GM23338 (cell line): ENCODE data around the gene SYPL1.

Experiments
- CREB1 ChIP-seq: fragments of 250-450 bp; sonication (Bioruptor Pico); IDR thresholded peaks from 2 replicates; pipeline ENCODE4 v1.5.0; 2020; ENCODE audit warnings: low read depth, mild to moderate bottlenecking, moderate library complexity
- CTCF ChIP-seq, 2 experiments: fragments of 200-600 bp in 1 of 2; sonication (generic) in 1 of 2; conservative IDR thresholded peaks; 2 replicates each; pipeline versions ENCODE4 v1.5.1 to v1.6.1; 2016 to 2017; ENCODE audit warnings: antibody characterized with exemption in 2 of 2, low read depth in 2 of 2, mild to moderate bottlenecking in 2 of 2, moderate library complexity in 1 of 2
- ETS1 ChIP-seq: IDR thresholded peaks from 2 replicates; pipeline ENCODE4 v1.6.1; 2016; ENCODE audit warnings: antibody characterized with exemption
- EZH2 ChIP-seq: fragments of 200-600 bp; sonication (generic); IDR thresholded peaks from one replicate; pipeline ENCODE4 v1.8.0; 2017; ENCODE audit warnings: antibody characterized with exemption, mild to moderate bottlenecking, low read depth; ENCODE audit not compliant: unreplicated experiment
- EZH2phosphoT487 ChIP-seq: fragments of 200-600 bp; sonication (generic); IDR thresholded peaks from one replicate; pipeline ENCODE4 v1.8.1; 2018; ENCODE audit warnings: antibody characterized with exemption; ENCODE audit not compliant: unreplicated experiment
- JUNB ChIP-seq: IDR thresholded peaks from one replicate; pipeline ENCODE4 v1.6.1; 2016; ENCODE audit warnings: antibody characterized with exemption; ENCODE audit not compliant: unreplicated experiment
- POLR2AphosphoS5 ChIP-seq: IDR thresholded peaks from 2 replicates; pipeline ENCODE4 v1.6.1; 2016; ENCODE audit warnings: antibody characterized with exemption, low read depth
- REST ChIP-seq: IDR thresholded peaks from one replicate; pipeline ENCODE4 v1.6.1; 2018; ENCODE audit warnings: antibody characterized with exemption; ENCODE audit not compliant: unreplicated experiment
- ZNF114 ChIP-seq: fragments of 250-450 bp; sonication (Bioruptor Pico); IDR thresholded peaks from 2 replicates; pipeline ENCODE4 v1.5.0; 2020; ENCODE audit warnings: mild to moderate bottlenecking, moderate library complexity
- ZNF331 ChIP-seq: fragments of 250-450 bp; sonication (Bioruptor Pico); IDR thresholded peaks from 2 replicates; pipeline ENCODE4 v1.5.0; 2020; ENCODE audit warnings: low read depth, mild to moderate bottlenecking, moderate library complexity
- ZNF462 ChIP-seq: fragments of 250-450 bp; sonication (Bioruptor Pico); IDR thresholded peaks from 2 replicates; pipeline ENCODE4 v1.5.0; 2020; ENCODE audit warnings: mild to moderate bottlenecking, moderate library complexity

GRCh38 chr7:106110885-106111654 is 1.0 kb downstream of the SYPL1 start:
- TF ChIP-seq CTCF (conservative IDR thresholded peaks at IDR 0.05; ENCODE audit: low read depth in 2 of 2): no peak
- no peak for TF ChIP-seq EZH2
- no peak for TF ChIP-seq REST
- no peak for TF ChIP-seq POLR2AphosphoS5
- TF ChIP-seq ZNF114 (CRISPR knock-in tag): no peak
- no peak for TF ChIP-seq JUNB
- no peak for TF ChIP-seq ETS1
- TF ChIP-seq CREB1 (CRISPR knock-in tag): no peak
- no peak for TF ChIP-seq ZNF331 (CRISPR knock-in tag)
- TF ChIP-seq EZH2phosphoT487: no peak
- no peak for TF ChIP-seq ZNF462 (CRISPR knock-in tag)
